HepG2 (cell line): ENCODE measurements around the gene MOV10L1. TPM values are rescaled to one million over a fixed set of nuclear protein-coding genes. Genes with fewer than 3 reads are reported as not detected.

Source experiments
- AHR ChIP-seq: IDR thresholded peaks from 2 replicates; pipeline ENCODE4 v1.6.1; 2018; ENCODE audit warnings: missing genetic modification reagents, missing compliant biosample characterization
- CBX2 ChIP-seq, 2 experiments: fragments of 200-600 bp in 1 of 2; sonication (generic); formaldehyde crosslinking in 1 of 2; IDR thresholded peaks; 2 replicates each; pipeline versions ENCODE4 v1.7.0 to v1.8.1; 2018 to 2022; ENCODE audit warnings: low read depth in 2 of 2, low read length in 1 of 2, mild to moderate bottlenecking in 1 of 2, missing genetic modification reagents in 1 of 2
- FIP1L1 ChIP-seq: fragments of 200-400 bp; formaldehyde crosslinking; IDR thresholded peaks from 2 replicates; pipeline ENCODE4 v1.6.1; 2018; ENCODE audit warnings: low read depth, mild to moderate bottlenecking, low read length, moderate library complexity, borderline replicate concordance; ENCODE audit not compliant: insufficient read depth
- FOXK1 ChIP-seq: sonication (generic); formaldehyde crosslinking; IDR thresholded peaks from 2 replicates; pipeline ENCODE4 v1.4.0; 2020; ENCODE audit warnings: low read depth, missing genetic modification reagents, borderline replicate concordance
- GABPB1 ChIP-seq: IDR thresholded peaks from 2 replicates; pipeline ENCODE4 v1.6.1; 2016; ENCODE audit warnings: mild to moderate bottlenecking, missing genetic modification reagents, moderate library complexity, missing compliant biosample characterization
- KAT2B ChIP-seq: fragments of 150-350 bp; IDR thresholded peaks from 2 replicates; pipeline ENCODE4 v1.6.1; 2014; ENCODE audit warnings: low read depth, low read length, borderline replicate concordance
- MAF1 ChIP-seq: sonication (generic); formaldehyde crosslinking; IDR thresholded peaks from 2 replicates; pipeline ENCODE4 v1.5.0; 2020; ENCODE audit warnings: missing genetic modification reagents, borderline replicate concordance
- PAXIP1 ChIP-seq: sonication (generic); formaldehyde crosslinking; conservative IDR thresholded peaks from 2 replicates; pipeline ENCODE4 v1.4.0; 2020; ENCODE audit warnings: mild to moderate bottlenecking, missing genetic modification reagents, moderate library complexity
- POLR2G ChIP-seq: fragments of 200-400 bp; formaldehyde crosslinking; IDR thresholded peaks from 2 replicates; pipeline ENCODE4 v1.6.1; 2018; ENCODE audit warnings: mild to moderate bottlenecking, low read depth, low read length, moderate library complexity
- TARDBP ChIP-seq: sonication (generic); formaldehyde crosslinking; IDR thresholded peaks from 2 replicates; pipeline ENCODE4 v1.8.0; 2022; ENCODE audit warnings: mild to moderate bottlenecking, missing genetic modification reagents
- TBX2 ChIP-seq: sonication (generic); formaldehyde crosslinking; IDR thresholded peaks from 2 replicates; pipeline ENCODE4 v1.5.0; 2020; ENCODE audit warnings: missing genetic modification reagents, mild to moderate bottlenecking, borderline replicate concordance
- ZBTB49 ChIP-seq: sonication (generic); formaldehyde crosslinking; IDR thresholded peaks from 2 replicates; pipeline ENCODE4 v1.4.0; 2020; ENCODE audit warnings: missing genetic modification reagents, borderline replicate concordance
- ZFP36L2 ChIP-seq: sonication (generic); formaldehyde crosslinking; IDR thresholded peaks from 2 replicates; pipeline ENCODE4 v1.4.0; 2020; ENCODE audit warnings: missing genetic modification reagents
- ZNF441 ChIP-seq: sonication (generic); formaldehyde crosslinking; IDR thresholded peaks from 2 replicates; pipeline ENCODE4 v1.7.0; 2021; ENCODE audit warnings: missing genetic modification reagents, borderline replicate concordance
- ZNF530 ChIP-seq: sonication (generic); formaldehyde crosslinking; IDR thresholded peaks from 2 replicates; pipeline ENCODE4 v1.5.0; 2020; ENCODE audit warnings: low read depth, mild to moderate bottlenecking, missing genetic modification reagents
- ZNF609 ChIP-seq: sonication (generic); formaldehyde crosslinking; IDR thresholded peaks from 2 replicates; pipeline ENCODE4 v1.4.0; 2020; ENCODE audit warnings: mild to moderate bottlenecking, missing genetic modification reagents, borderline replicate concordance
- polyA plus RNA-seq, 8 experiments: library from polyadenylated mRNA; depleted of rRNA in 3 of 8; stranded (reverse) in 7 of 8; unstranded in 1 of 8; fragments of >200 nt; fragmentation: Illumina TruSeq in 4 of 8; extraction: Trizol in 4 of 8; gene quantifications; 2 replicates each; pipeline versions ENCODE4 v1.2.1 to v1.2.3, GENCODE V29; 2011 to 2016; ENCODE audit warnings: low read depth in 4 of 8, missing spikeins in 1 of 8, mixed read lengths in 1 of 8; ENCODE audit not compliant: insufficient read depth in 1 of 8
- total RNA-seq, 5 experiments: library from RNA; depleted of rRNA; stranded (reverse); fragments of >200 nt; fragmentation: Illumina TruSeq; extraction: Trizol; gene quantifications; 2 replicates each; pipeline ENCODE4 v1.2.3, GENCODE V29; 2016; ENCODE audit warnings: low read depth in 1 of 5

The MOV10L1 gene
- total and polyA plus RNA-seq, 2 of the 13 experiments (the other 11 are each of a cell fraction or from before 2014, with no cell fraction given): 0.11 to 0.12 TPM

GRCh38 chr22:50200461-50201190 lies 110.8 kb downstream of the MOV10L1 start, which contains the start of gene SELENOO (continued):
- TF ChIP-seq ZNF609 (CRISPR knock-in tag) (peak; percentile 20; the same call in 1 of the 2 replicates), AHR (CRISPR knock-in tag) (no peak), POLR2G (peak; percentile 75), KAT2B (no peak), ZFP36L2 (CRISPR knock-in tag) (no peak), FOXK1 (CRISPR knock-in tag) (no peak), CBX2 (IDR thresholded peaks at IDR 0.05; ENCODE audit: low read depth, low read length) (no peak), CBX2 (CRISPR knock-in tag; IDR thresholded peaks at IDR 0.05; ENCODE audit: low read depth) (no peak), ZBTB49 (CRISPR knock-in tag) (no peak), TARDBP (no peak), FIP1L1 (no peak), PAXIP1 (CRISPR knock-in tag) (no peak), ZNF530 (CRISPR knock-in tag) (no peak), GABPB1 (CRISPR knock-in tag) (peak; percentile 95), TBX2 (peak; percentile 57; the same call in 1 of the 2 replicates), MAF1 (CRISPR knock-in tag) (no peak), ZNF441 (CRISPR knock-in tag) (no peak)
